ENCODE data around the gene FAM89B.
A peak's percentile ranks its signal among the peaks of the same experiment; 100 is the strongest.

FAM89B gene

DNA sequence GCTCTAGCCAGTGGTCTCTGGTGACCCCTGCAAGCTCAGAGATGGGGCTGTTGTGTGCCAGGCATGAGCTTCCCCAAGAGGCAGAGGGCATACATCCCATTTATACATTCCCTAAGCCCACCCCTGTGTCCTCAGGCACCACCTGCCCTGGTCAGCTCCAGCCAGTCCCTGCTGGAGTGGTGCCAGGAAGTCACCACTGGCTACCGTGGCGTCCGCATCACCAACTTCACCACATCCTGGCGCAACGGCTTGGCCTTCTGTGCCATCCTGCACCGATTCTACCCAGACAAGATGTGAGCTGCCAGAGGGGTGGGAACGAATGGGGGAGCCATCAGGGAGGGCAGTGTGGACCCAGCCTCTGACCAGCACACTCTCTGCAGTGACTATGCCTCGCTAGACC lies 11.8 kb downstream of the FAM89B start:
- DNase-seq: no peak
- in situ Hi-C loops (cut with MboI; ENCODE audit: low pct_unique_long_range_greater_than_20kb, low sequenced_read_pairs): no loop called here

DNA sequence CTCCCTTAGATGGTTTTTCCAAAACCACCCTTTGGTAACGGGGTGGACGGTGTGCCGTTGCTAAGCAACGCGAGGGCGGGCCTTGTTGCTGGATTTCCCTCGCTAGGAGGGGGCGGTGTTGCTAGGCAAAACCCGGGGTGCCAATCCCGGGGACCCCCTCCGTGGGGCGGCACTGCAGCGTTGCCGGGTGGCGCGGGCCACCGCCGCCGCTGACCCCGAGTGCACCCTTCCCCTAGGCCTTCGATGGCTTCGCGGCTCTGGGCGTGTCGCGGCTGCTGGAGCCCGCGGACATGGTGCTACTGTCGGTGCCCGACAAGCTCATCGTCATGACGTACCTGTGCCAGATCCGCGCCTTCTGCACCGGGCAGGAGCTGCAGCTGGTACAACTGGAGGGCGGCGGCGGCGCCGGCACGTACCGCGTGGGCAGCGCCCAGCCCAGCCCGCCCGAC lies 12.4 kb downstream of the FAM89B start:
- in situ Hi-C loops (cut with MboI; ENCODE audit: low pct_unique_long_range_greater_than_20kb, low sequenced_read_pairs): no loop called here
- no peak for DNase-seq

DNA sequence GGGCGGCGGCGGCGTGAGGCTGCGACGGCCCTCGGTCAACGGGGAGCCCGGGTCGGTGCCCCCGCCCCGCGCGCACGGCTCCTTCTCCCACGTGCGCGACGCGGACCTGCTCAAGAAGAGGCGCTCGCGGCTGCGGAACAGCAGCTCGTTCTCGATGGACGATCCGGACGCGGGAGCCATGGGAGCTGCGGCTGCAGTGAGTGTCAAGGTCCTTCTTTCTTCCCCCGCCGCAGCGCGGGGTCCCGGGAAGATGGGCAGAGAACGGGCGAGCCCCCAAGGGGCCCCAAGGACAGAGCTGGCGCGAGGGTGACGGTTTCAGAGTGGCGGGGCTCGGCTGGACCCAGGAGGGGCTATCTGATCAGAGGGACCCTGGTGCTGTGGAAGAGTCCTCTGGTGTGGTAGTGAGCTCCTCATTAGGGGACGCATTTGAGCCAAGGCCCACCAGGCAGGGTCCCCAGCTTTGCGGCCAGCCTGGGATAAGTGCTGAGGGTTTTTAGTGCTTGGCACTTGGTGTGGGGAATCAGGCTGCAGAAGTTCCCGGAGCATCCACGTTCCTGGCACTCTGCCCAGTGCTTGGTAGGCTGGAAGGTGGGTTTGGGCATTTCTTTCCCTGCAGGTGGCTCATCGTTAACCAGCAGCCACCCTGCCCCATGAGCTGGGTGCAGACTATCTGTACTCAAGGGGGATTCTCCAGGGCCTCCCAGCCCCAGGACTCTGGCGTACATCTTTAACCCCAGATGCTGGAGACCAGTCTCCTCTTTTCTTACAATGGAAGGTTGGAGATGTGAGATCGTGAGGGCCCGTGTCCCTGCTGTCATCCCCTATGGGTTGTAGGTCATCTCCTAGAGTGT lies 13.3 kb downstream of the FAM89B start:
- in situ Hi-C loops (cut with MboI; ENCODE audit: low pct_unique_long_range_greater_than_20kb, low sequenced_read_pairs): no loop called here
- DNase-seq: no peak

DNA sequence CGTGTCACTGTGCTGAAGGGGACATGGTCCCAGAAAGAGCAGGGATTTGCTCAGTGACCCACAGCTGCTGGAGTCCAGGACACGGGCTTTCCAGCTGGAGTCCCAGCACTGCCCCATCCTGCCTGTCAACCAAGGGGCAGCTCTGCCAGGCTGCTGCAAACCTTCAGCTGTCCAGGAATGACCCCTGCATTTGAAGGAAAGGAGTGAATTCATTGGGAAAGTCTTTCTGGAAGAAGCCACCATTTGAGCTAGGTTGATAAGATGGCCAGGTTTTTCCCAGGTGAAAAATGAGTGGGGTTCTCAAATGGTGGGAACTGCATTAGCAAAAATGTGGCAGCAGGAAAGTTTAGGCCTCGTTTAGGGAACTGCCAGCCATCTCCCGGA lies 13.9 kb downstream of the FAM89B start:
- in situ Hi-C loops (cut with MboI; ENCODE audit: low pct_unique_long_range_greater_than_20kb, low sequenced_read_pairs): no loop called here
- no peak for DNase-seq

DNA sequence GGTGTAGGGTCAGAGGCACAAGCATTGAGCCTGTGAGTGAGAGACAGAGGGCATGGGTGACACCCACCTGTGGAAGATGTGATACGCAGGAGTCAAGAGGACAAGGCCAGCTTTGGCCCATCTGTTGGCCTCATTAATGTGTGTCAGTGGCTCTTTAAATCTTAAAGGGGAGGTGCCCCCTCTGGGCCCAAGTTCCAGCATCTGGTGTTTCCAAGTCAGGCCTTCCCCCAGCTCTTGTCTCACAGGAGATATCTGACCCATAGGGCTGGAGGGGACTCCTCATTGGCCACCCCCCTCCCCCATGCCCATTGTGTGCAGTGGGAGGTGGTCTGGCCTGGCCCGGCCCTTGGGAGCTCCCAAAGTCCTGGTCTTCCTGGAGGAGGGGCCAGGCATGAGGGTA lies 14.3 kb downstream of the FAM89B start:
- DNase-seq: no peak
- in situ Hi-C loops (cut with MboI; ENCODE audit: low pct_unique_long_range_greater_than_20kb, low sequenced_read_pairs): no loop called here

DNA sequence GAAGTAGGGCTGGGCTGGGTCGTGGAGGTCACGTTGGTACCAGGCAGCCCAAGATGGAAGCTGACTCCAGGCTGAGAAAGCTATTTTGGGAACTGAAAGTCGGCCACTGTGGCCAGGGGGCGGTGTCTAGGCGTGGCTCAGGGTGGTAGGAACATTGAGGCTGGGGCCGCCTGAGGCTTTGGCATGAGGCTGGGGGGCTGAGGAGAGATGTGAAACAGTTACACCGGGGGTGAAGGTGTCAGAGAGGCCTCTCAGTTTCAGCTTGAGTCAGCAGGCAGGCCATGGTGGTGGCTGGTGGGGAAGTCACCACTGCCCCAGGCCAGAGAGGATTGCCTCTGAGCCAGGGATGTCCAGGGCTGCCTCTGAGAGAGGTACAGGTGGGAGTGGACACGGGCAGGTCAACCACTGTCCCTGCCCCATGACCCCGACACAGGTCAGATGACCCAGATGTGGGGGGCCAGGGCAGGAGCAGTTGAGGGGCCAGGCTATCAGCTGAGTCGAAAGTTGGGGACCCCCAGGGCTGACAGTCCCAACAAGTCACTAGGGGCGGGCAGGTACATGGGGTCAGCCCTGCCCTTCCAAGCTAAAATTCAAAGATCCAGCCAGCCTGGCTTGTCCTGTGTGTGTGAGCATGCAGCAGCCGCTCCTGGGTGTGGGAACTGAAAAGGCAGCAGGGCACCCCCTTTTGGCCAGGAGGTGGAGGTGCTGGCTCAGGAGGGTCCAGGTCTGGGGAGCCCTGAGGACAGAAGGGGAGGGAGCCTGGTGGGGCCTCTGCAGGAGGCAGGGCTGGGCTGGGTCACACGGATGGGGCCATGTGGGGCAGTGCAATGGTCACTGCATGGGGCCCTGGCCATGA lies 16.1 kb downstream of the FAM89B start:
- in situ Hi-C loops (cut with MboI; ENCODE audit: low pct_unique_long_range_greater_than_20kb, low sequenced_read_pairs): no loop called here
- DNase-seq: peak; percentile 78

DNA sequence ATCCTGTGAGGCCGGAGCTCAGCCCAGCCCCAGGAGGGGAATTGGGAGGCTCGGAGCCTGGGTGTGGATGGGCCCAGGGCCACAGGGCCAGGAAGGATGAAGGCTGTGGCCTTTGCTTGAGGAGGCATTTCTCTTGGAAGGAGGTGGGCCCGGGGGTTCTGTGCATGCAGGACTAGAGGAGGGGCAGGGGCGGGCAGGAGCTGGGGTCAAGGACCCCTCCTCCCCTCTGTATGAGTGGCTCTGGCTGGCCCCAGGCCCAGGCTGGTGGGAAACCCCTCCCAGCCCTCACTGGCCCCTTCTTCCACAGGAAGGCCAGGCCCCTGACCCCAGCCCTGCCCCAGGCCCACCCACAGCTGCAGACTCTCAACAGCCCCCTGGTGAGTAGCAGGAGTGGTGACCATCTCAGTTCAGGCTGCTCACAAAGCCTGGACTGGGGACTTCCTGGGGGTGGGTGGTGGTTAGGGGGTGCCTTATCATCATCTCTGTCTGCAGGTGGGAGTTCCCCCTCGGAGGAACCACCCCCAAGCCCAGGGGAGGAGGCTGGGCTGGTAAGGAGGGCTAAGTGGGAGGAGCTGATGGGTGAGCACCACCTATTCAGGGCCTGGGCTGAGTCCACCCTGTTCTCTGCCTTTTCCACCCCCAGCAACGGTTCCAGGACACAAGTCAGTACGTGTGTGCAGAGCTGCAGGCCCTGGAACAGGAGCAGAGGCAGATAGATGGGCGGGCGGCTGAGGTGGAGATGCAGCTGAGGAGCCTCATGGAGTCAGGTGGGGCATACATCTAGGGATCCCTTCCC lies 17.3 kb downstream of the FAM89B start:
- DNase-seq: no peak
- in situ Hi-C loops (cut with MboI; ENCODE audit: low pct_unique_long_range_greater_than_20kb, low sequenced_read_pairs): no loop called here

DNA sequence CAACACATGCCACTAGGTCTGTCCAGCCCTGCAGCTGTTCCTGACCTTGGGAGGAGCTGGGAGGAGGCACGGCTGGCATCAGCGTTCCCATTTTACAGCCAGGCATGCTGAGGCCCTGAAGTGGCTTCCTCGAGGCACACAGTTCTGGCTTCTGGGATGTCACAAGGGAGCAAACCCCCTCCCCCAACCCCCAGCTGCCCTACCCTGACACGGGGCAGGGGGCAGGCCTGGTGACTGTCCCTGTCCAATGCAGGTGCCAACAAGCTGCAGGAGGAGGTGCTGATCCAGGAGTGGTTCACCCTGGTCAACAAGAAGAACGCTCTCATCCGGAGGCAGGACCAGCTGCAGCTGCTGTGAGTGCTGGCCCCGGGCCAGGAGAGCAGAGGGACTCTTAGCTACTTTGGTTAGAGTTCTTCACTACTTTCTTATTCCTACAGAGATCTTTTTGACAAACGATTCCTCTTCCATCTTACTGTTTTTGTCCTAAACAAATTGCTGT lies 18.0 kb downstream of the FAM89B start:
- in situ Hi-C loops (cut with MboI; ENCODE audit: low pct_unique_long_range_greater_than_20kb, low sequenced_read_pairs): no loop called here
- DNase-seq: no peak

DNA sequence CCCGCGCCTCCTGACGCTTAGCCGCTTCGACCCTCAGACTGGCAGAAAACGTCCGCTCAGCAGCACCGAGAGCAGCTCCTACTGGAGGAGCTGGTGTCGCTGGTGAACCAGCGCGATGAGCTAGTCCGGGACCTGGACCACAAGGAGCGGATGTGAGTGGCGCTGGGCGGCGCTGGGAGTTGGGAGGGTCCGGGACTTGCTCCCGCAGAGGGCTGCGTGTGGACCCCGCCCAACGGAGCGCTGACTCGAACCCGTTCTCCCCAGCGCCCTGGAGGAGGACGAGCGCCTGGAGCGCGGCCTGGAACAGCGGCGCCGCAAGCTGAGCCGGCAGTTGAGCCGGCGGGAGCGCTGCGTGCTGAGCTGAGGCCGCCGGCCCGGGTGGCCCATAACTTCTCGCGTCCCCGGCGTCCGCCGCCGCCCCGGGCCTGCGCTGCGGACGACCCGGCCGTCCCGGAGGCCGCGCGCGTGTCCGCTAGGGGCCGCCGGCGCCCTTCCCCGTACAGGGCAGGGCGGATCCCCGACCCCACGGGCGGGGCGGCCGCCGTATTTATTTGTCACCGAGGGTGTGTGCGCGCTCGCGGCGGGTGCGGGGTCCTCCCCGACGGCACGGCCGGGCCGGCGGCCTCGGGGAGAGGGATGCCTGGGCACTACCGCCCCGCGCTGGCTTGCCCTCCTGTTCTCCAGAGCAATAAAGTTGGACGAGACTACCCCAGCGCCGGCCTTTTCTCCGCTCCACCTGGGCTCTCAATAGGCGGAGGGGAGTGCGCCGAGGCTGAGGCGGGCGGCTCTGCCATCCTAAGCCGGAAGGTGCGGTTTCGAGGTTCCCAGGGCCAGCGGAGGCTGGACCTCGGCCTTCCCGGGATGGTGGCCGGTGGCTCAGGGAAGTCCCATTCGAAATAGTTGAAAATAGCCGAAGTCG lies 19.9 kb downstream of the FAM89B start:
- in situ Hi-C loops (cut with MboI; ENCODE audit: low pct_unique_long_range_greater_than_20kb, low sequenced_read_pairs): no loop called here
- no peak for DNase-seq

DNA sequence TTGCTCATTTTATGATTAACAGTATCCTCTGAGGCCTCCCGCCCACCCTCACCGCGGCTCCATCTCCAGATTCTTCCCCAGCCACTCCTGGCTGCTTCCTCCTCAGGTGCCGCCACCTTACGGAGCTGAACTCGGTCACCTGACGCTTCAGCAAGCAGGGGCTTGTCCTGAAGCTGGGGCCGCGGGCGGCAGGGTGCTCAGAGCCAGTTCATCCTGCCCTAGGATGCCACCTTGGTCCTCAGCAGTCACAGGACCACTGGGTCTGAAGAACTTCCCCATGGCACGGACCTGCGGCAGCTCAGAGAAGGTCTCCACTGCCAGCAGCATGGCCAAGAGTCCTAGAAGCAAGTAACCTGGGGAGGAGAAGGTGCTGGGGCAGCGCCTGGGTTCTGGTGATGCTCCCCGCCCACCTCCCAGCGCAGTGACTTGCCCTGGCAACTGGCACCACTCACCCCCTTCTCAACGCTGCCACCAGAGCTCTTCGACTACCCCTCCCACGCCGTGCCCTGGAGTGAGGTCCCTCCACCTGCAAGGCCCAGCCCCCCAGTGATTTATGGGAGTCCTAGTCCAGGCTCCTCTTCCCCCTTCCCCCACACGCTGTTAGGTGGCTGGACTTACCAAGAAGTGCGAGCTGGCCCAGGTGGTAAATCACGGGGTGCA lies 20.6 kb downstream of the FAM89B start:
- DNase-seq: no peak
- in situ Hi-C loops (cut with MboI; ENCODE audit: low pct_unique_long_range_greater_than_20kb, low sequenced_read_pairs): no loop called here

DNA sequence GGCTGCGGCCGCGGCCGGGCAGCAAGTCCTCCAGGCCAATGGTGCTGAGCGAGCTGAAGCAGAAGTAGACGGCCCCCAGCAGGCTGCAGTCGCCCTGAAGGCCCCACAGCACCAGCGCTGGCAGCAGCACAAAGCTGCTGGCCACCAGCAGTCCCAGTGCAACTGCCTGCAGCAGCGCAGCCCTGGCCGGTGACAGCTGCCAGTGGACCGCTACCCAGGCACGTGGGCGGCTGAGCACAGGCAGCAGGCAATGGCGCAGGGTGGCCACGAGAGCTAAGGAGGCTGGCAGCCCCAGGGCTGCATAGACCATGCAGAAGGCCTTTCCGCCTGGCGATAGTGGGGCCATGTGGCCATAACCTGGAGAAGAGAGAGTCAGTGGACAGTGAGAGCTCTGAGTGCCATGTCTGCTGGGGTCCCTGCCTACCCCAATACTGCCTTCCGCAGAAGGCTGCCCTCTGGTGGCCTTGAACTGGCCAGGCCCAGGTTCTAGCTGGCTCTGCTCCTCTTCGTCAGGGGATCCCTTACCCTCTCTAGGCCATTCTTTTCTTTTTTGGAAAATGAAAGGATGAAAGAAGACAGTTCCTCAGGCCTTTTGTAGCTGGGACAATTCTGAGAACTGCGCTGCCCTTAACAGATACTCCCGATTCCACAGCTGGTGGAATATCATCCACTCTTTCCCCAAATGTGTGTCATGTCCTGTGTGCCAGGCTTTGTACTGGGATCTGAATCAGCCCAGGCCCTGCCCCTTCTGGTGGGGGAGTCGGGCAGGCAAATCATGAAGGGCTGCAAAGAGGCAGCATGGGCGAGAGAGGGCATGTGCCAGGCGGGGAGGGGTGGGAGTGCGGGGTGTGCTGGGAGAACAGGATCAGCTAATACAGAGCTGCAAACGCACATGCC lies 21.4 kb downstream of the FAM89B start:
- DNase-seq: peak; percentile 48
- in situ Hi-C loops (cut with MboI; ENCODE audit: low pct_unique_long_range_greater_than_20kb, low sequenced_read_pairs): no loop called here

DNA sequence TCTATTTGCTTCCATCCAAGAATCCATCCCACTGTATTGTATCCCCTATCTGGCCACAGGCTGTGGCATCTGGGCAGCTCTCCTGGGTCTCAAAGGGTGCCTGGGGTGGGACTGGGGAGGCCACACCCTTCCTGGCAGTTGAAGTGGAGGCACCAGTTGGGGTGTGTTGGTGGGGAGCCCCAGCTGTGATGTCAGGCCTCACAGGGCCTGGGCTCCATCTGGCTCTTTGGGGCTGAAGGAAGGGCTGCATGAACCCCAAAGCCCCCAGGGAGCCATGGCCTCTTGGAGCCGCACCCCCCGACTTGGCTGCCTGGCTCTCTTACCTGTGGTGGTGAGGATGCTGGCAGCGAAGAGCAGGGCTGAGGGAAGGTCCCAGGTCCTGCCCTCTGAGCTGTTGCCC lies 22.8 kb downstream of the FAM89B start:
- no peak for DNase-seq
- in situ Hi-C loops (cut with MboI; ENCODE audit: low pct_unique_long_range_greater_than_20kb, low sequenced_read_pairs): no loop called here

DNA sequence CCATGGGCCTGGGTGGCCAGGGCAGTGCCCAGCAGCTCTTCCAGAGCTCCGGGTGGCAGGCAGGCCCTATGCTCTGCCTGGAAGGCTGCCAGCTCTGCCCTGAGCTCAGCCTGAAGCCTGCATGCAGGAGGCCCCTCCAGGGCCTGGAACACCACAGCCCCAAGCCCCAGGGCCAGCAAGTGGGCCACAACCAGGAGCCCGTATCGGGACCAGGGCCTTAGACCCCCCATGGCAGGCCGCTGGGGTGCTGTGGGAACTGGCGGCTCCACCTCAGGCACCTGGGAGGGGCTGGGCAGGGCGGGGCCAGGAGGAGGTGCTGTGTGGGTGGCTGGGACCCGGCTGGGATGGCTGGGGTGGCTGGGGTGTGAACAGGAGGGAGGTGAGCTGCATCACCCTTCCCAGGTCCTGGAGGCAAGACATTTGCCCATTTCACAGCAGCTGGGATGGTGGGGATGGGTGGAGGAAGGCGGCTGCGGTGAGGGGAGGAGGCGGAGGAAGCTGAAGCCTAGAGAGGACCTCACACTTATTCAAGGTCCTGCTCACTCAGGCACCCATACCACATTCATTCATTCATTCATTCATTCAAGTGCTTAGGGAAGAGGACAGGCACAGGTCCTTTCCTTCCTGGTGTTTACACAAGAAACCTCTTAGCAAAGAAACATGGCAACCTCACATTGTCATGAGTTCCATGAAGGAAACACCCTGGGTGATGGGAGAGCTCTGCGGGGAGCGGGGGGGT lies 23.4 kb downstream of the FAM89B start, which contains the start of gene KCNK7:
Gene KCNK7 (minus strand): TSS at position 258 of the 739 bp plus-strand sequence. CDS start 28 bp downstream, at position 230.
- in situ Hi-C loops (cut with MboI; ENCODE audit: low pct_unique_long_range_greater_than_20kb, low sequenced_read_pairs): no loop called here
- DNase-seq: no peak

DNA sequence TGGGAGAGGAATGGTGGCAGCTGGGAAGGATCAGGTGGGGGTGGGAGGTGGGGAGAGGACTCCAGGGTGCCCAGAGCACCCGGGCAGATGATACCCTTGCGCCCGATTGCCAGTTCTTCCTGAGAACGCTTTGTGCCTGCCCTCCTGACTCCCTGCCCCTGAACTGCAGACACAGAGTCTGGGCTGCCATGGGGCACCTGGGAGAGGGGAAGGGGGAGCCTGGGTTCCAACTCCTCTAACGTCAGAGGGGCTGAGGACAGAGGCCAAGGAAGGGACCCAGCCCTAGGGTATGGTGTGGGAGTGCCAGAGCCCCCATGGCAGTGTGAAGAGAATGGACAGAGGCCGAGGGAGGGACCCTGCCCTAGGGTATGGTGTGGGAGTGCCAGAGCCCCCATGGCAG lies 24.2 kb downstream of the FAM89B start:
- DNase-seq: no peak
- in situ Hi-C loops (cut with MboI; ENCODE audit: low pct_unique_long_range_greater_than_20kb, low sequenced_read_pairs): no loop called here

DNA sequence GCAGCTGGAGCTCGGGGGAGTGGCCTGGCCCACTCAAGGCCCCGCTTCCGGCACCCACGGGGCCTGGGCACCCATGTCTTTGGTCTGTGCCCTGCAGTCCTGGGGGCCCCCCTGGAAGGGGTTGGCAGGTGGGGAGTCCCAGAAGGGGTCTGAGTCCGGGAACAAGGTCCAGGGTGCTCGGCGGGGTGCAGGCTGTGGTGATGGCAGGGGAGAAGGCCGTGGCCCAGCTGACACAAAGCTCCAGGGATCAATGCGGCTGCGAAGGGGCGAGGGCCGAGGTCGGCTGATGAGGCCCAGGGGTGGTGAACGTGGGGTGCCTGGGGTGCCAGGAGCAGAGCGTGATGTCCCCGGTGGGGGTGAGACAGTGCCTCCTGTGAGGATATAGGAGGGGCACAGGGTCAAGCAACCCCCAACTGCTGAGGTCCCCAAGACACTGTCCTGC lies 25.9 kb downstream of the FAM89B start:
- DNase-seq: no peak
- in situ Hi-C loops (cut with MboI; ENCODE audit: low pct_unique_long_range_greater_than_20kb, low sequenced_read_pairs): no loop called here

DNA sequence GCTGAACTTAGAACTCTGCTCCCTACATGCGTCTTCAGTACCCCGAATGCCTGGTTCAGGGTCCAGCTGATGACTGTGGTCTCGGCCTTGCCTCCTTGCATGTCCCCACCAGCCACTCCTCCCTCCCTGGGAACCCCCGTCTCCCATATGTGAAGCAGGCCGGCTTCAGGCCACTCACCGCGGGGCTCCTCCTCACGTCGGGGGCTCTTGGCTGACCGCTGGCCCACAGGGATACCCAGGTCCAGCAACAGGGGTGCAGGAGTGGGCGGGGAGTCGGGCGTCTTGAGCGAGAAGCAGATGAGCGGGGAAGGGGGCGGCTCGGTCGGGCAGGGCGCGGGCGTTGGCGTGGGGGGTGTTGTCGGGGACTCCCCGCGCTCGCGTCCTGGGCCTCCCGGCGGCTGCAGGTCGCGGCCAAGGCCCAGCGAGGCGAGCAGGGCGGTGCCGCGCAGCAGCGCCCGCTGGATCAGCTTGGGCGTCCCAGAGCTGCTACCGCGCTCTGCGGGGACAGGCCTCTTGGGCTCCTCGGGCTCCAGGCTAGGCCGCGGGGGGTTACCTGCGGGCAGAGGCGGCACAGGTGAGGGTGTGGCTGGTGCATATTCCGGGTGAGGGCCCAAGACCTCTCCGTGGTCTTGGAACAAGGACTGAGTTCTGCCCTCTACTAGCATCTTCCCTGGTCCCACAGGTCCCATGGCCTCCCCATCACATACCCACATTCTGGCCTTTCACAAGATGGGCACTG lies 27.0 kb downstream of the FAM89B start:
- no peak for DNase-seq
- in situ Hi-C loops (cut with MboI; ENCODE audit: low pct_unique_long_range_greater_than_20kb, low sequenced_read_pairs): no loop called here

Data from KBM-7 (cell line).